ENCODE measurements around the gene MFAP4. TPM values are rescaled to one million over a fixed set of nuclear protein-coding genes. Genes with fewer than 3 reads are reported as not detected.

MFAP4 gene
- total RNA-seq, 1 experiment from 2014 or later, result 0.52 TPM

GRCh38 chr17:19392303-19392702, 5.3 kb upstream of the MFAP4 start:
- Histone ChIP-seq H3K4me2 (ENCODE audit: low read length) (no peak overlapping the region), H3K9ac (ENCODE audit: low read length) (no peak overlapping the region), H3K4me1 (ENCODE audit: control insufficient read depth in 1 of 2, insufficient read depth in 2 of 2, low read length in 2 of 2) (peaks cover 0 to 11% of the 10 kb centered on the region in 2 experiments; a peak in 2 of 4 replicates), H3K36me3 (ENCODE audit: control insufficient read depth in 1 of 2, insufficient read depth in 2 of 2, low read length in 2 of 2) (no peaks in the 10 kb centered on the region), H2AFZ (ENCODE audit: low read depth, low read length, poor library complexity, severe bottlenecking) (no peak overlapping the region), H3K9me3 (ENCODE audit: control insufficient read depth in 1 of 2, insufficient read depth in 1 of 2, low read depth in 1 of 2, low read length in 2 of 2) (no peaks in the 10 kb centered on the region), H3K27ac (ENCODE audit: low read depth, low read length) (no peak overlapping the region), H3K27me3 (ENCODE audit: insufficient read depth, low read length) (no peaks in the 10 kb centered on the region), H3K9me2 (ENCODE audit: insufficient read depth) (no peaks in the 10 kb centered on the region), H3K79me2 (ENCODE audit: insufficient read depth, low read length) (no peaks in the 10 kb centered on the region), H3K4me3 (replicated peaks in 1 of 2; ENCODE audit: low read depth in 1 of 2, low read length in 2 of 2) (no peak overlapping the region), H4K20me1 (ENCODE audit: insufficient read depth) (no peaks in the 10 kb centered on the region)
- ChIA-PET POLR2A (no interaction called here), CTCF (interaction anchor here (1.5 kb wide), 1 partner anchor 14 kb away, joined by 3 read pairs; the partner anchor contains the start of gene MAPK7), RAD21 (ENCODE audit: low non-redundant PET in 1 of 2, low total read pairs in 2 of 2, uncharacterized antibody in 2 of 2, unreplicated experiment in 2 of 2) (no interaction called here)
- BruUV-seq (replicated peaks), result no TSS peak
- no peak for ATAC-seq
- no peak for TF ChIP-seq MAX (IDR thresholded peaks at IDR 0.05)
- TF ChIP-seq SRF (IDR thresholded peaks at IDR 0.05; ENCODE audit: low read depth), result no peak
- TF ChIP-seq SIN3A (IDR thresholded peaks at IDR 0.05; ENCODE audit: low read depth), result no peak
- TF ChIP-seq CEBPB (IDR thresholded peaks at IDR 0.05; ENCODE audit: low read depth), result no peak
- no peak for TF ChIP-seq YY1 (IDR thresholded peaks at IDR 0.05; ENCODE audit: extremely low read depth, insufficient replicate concordance, low read depth, low read length)
- TF ChIP-seq CTCF (IDR thresholded peaks at IDR 0.05 in 2 of 3, conservative IDR thresholded peaks at IDR 0.05 in 1 of 3; ENCODE audit: borderline replicate concordance in 1 of 3, insufficient read depth in 1 of 3, low read depth in 2 of 3, low read length in 2 of 3), result no peak
- no peak for TF ChIP-seq SP1 (IDR thresholded peaks at IDR 0.05; ENCODE audit: low read depth)
- TF ChIP-seq EGR1 (IDR thresholded peaks at IDR 0.05; ENCODE audit: low read depth), result no peak
- no peak for TF ChIP-seq JUND (IDR thresholded peaks at IDR 0.05)
- no peak for TF ChIP-seq REST (IDR thresholded peaks at IDR 0.05; ENCODE audit: low read depth)
- no peak for TF ChIP-seq ZBTB33 (IDR thresholded peaks at IDR 0.05; ENCODE audit: extremely low read depth, insufficient replicate concordance, low read length)
- no peak for TF ChIP-seq POLR2A (IDR thresholded peaks at IDR 0.05; ENCODE audit: borderline replicate concordance, extremely low read depth, insufficient read depth, insufficient read length)
- no peak for TF ChIP-seq RAD21 (IDR thresholded peaks at IDR 0.05; ENCODE audit: low read depth)
- no peak for TF ChIP-seq TCF7L2 (IDR thresholded peaks at IDR 0.05; ENCODE audit: borderline replicate concordance, extremely low read depth, insufficient read depth, insufficient read length)
- no peak for TF ChIP-seq POLR2AphosphoS5 (IDR thresholded peaks at IDR 0.05; ENCODE audit: low read depth, low read length)
- TF ChIP-seq CBX3 (IDR thresholded peaks at IDR 0.05; ENCODE audit: low read depth), result no peak
- no peak for TF ChIP-seq FOSL1 (IDR thresholded peaks at IDR 0.05; ENCODE audit: low read depth)
- no peak for TF ChIP-seq ELF1 (IDR thresholded peaks at IDR 0.05; ENCODE audit: borderline replicate concordance, low read depth)
- DNase-seq (ENCODE audit: low read depth, low spot score), result no peak
- intact Hi-C loops (cut with micrococcal nuclease), result no loop called here
